MM.1S (cell line): ENCODE results near the gene CDH4.

ENCODE experiments used
- EZH2 ChIP-seq: fragments of 300-600 bp; sonication (generic); optimal IDR thresholded peaks from 2 replicates; pipeline ENCODE3; 2017; ENCODE audit warnings: low read depth, mild to moderate bottlenecking, antibody characterized with exemption, low read length, mixed read lengths
- TF ChIP-seq, protein P1 (sequence below): fragments of 300-600 bp; sonication (generic); IDR thresholded peaks from 2 replicates; pipeline ENCODE4 v1.5.1; 2016; ENCODE audit warnings: antibody characterized with exemption, low read length, mixed read lengths

DNA sequence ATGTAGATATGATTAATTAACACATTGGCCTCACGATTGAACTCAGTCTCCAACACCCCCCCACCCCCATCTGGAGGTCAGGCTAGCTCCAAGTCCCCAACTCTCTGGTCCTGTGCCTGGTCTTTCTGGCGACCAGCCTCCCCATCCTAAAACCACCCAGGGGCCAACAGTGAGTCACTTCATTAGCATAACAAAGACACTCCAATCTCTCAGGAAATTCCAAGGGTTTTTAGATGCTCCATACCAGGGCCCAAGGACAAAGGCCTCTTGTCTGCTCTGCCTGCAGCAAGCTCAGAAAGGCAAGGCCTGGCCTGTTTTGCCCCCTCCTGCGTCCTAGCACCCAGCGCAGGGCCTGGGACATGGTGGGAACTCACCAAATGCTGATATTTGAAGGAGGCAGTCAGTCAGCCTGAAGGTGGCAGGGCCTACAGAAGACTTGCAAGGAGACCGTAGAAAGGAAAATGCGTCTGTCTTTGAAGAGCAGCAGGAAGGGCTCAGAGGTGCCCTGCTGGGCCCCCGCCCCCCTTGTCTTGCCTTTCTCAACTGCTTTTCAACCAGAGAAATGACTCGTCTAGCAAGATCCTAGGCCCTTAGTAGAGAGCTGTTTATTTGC lies 184.7 kb downstream of the CDH4 start:
- TF ChIP-seq, protein P1, sequence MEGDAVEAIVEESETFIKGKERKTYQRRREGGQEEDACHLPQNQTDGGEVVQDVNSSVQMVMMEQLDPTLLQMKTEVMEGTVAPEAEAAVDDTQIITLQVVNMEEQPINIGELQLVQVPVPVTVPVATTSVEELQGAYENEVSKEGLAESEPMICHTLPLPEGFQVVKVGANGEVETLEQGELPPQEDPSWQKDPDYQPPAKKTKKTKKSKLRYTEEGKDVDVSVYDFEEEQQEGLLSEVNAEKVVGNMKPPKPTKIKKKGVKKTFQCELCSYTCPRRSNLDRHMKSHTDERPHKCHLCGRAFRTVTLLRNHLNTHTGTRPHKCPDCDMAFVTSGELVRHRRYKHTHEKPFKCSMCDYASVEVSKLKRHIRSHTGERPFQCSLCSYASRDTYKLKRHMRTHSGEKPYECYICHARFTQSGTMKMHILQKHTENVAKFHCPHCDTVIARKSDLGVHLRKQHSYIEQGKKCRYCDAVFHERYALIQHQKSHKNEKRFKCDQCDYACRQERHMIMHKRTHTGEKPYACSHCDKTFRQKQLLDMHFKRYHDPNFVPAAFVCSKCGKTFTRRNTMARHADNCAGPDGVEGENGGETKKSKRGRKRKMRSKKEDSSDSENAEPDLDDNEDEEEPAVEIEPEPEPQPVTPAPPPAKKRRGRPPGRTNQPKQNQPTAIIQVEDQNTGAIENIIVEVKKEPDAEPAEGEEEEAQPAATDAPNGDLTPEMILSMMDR: no peak
- TF ChIP-seq EZH2: no peak
